DOHH2 (cell line): ENCODE measurements around the gene DNAJB6.

Experiments used
- H3F3A ChIP-seq: fragments of 200-600 bp; sonication (generic), shearing (Covaris generic); 2 replicates; pipeline ENCODE4 v1.6.0; 2016; ENCODE audit warnings: antibody characterized with exemption, mild to moderate bottlenecking; ENCODE audit not compliant: control insufficient read depth, insufficient read depth
- H3K27ac ChIP-seq: fragments of 200-600 bp; sonication (generic); 2 replicates; pipeline ENCODE4 v1.5.1; 2014; ENCODE audit warnings: low read depth, mild to moderate bottlenecking, low read length, moderate library complexity
- H3K27me3 ChIP-seq: fragments of 200-600 bp; sonication (generic); 2 replicates; pipeline ENCODE4 v1.6.1; 2014; ENCODE audit warnings: mild to moderate bottlenecking, low read length, mixed read lengths; ENCODE audit not compliant: control insufficient read depth
- H3K36me3 ChIP-seq: fragments of 200-600 bp; sonication (generic); 2 replicates; pipeline ENCODE4 v1.6.1; 2014; ENCODE audit warnings: mild to moderate bottlenecking, low read length, moderate library complexity, mixed read lengths; ENCODE audit not compliant: control insufficient read depth
- H3K4me1 ChIP-seq: fragments of 200-600 bp; sonication (generic); 2 replicates; pipeline ENCODE4 v1.6.1; 2014; ENCODE audit warnings: mild to moderate bottlenecking, low read length, mixed read lengths; ENCODE audit not compliant: control insufficient read depth
- H3K4me2 ChIP-seq: fragments of 200-600 bp; sonication (generic); 2 replicates; pipeline ENCODE4 v1.6.0; 2014; ENCODE audit warnings: mild to moderate bottlenecking, low read length, moderate library complexity
- H3K4me3 ChIP-seq: fragments of 200-600 bp; sonication (generic); 2 replicates; pipeline ENCODE4 v1.5.1; 2014; ENCODE audit warnings: mild to moderate bottlenecking, low read length, mixed read lengths
- H3K79me2 ChIP-seq: fragments of 200-600 bp; sonication (generic); 2 replicates; pipeline ENCODE4 v1.6.1; 2014; ENCODE audit warnings: mild to moderate bottlenecking, low read length, mixed read lengths; ENCODE audit not compliant: control insufficient read depth
- H3K9me2 ChIP-seq: fragments of 200-600 bp; sonication (generic); replicated peaks from 2 replicates; pipeline ENCODE4 v1.6.1; 2014; ENCODE audit warnings: mild to moderate bottlenecking, low read length, mixed read lengths; ENCODE audit not compliant: control insufficient read depth
- H3K9me3 ChIP-seq: fragments of 200-600 bp; sonication (generic); 2 replicates; pipeline ENCODE4 v1.6.1; 2014; ENCODE audit warnings: antibody characterized with exemption, low read length, mixed read lengths; ENCODE audit not compliant: control insufficient read depth, insufficient read depth
- H4K20me1 ChIP-seq: fragments of 200-600 bp; sonication (generic); 2 replicates; pipeline ENCODE4 v1.6.0; 2014; ENCODE audit warnings: low read depth, mild to moderate bottlenecking, antibody characterized with exemption, low read length, moderate library complexity; ENCODE audit not compliant: control insufficient read depth, insufficient read depth
- EZH2phosphoT487 ChIP-seq: fragments of 200-600 bp; sonication (generic); IDR thresholded peaks from 2 replicates; pipeline ENCODE4 v1.6.1; 2017; ENCODE audit warnings: borderline replicate concordance, mild to moderate bottlenecking, antibody characterized with exemption, low read length, moderate library complexity, mixed read lengths
- TF ChIP-seq, protein P1 (sequence below): fragments of 200-600 bp; sonication (generic); IDR thresholded peaks from one replicate; pipeline ENCODE4 v1.5.1; 2014; ENCODE audit warnings: antibody characterized with exemption, mild to moderate bottlenecking, low read depth, low read length; ENCODE audit not compliant: poor library complexity, severe bottlenecking

DNAJB6 gene

GRCh38 chr7:157301610-157302120 is 35.1 kb upstream of the DNAJB6 start:
- peaks cover 14% of the 10 kb centered on the region for H3K4me1 ChIP-seq
- H3K36me3 ChIP-seq = no peaks in the 10 kb centered on the region
- no peak overlapping the region for H3K27ac ChIP-seq
- H3K79me2 ChIP-seq = no peaks in the 10 kb centered on the region
- H4K20me1 ChIP-seq = no peaks in the 10 kb centered on the region
- TF ChIP-seq, protein P1, sequence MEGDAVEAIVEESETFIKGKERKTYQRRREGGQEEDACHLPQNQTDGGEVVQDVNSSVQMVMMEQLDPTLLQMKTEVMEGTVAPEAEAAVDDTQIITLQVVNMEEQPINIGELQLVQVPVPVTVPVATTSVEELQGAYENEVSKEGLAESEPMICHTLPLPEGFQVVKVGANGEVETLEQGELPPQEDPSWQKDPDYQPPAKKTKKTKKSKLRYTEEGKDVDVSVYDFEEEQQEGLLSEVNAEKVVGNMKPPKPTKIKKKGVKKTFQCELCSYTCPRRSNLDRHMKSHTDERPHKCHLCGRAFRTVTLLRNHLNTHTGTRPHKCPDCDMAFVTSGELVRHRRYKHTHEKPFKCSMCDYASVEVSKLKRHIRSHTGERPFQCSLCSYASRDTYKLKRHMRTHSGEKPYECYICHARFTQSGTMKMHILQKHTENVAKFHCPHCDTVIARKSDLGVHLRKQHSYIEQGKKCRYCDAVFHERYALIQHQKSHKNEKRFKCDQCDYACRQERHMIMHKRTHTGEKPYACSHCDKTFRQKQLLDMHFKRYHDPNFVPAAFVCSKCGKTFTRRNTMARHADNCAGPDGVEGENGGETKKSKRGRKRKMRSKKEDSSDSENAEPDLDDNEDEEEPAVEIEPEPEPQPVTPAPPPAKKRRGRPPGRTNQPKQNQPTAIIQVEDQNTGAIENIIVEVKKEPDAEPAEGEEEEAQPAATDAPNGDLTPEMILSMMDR = no peak
- TF ChIP-seq EZH2phosphoT487 = no peak
- H3K27me3 ChIP-seq = peaks cover 4% of the 10 kb centered on the region; the same call in 1 of the 2 replicates
- H3K4me2 ChIP-seq = peak overlapping the region; percentile 51
- no peak overlapping the region; the same call in 1 of the 2 replicates for H3K4me3 ChIP-seq
- H3K9me3 ChIP-seq = no peaks in the 10 kb centered on the region
- H3F3A ChIP-seq = no peaks in the 10 kb centered on the region
- no peaks in the 10 kb centered on the region for H3K9me2 ChIP-seq

GRCh38 chr7:157306846-157307838 is 29.7 kb upstream of the DNAJB6 start:
- Histone ChIP-seq H3F3A (no peaks in the 10 kb centered on the region), H3K27me3 (peaks cover 17% of the 10 kb centered on the region), H3K27ac (no peak overlapping the region), H3K9me2 (no peaks in the 10 kb centered on the region), H3K4me2 (no peak overlapping the region), H4K20me1 (no peaks in the 10 kb centered on the region), H3K9me3 (no peaks in the 10 kb centered on the region), H3K36me3 (no peaks in the 10 kb centered on the region), H3K4me1 (peaks cover 6% of the 10 kb centered on the region), H3K4me3 (no peak overlapping the region), H3K79me2 (no peaks in the 10 kb centered on the region)
- TF ChIP-seq, protein P1 = no peak
- TF ChIP-seq EZH2phosphoT487 = no peak

DNA sequence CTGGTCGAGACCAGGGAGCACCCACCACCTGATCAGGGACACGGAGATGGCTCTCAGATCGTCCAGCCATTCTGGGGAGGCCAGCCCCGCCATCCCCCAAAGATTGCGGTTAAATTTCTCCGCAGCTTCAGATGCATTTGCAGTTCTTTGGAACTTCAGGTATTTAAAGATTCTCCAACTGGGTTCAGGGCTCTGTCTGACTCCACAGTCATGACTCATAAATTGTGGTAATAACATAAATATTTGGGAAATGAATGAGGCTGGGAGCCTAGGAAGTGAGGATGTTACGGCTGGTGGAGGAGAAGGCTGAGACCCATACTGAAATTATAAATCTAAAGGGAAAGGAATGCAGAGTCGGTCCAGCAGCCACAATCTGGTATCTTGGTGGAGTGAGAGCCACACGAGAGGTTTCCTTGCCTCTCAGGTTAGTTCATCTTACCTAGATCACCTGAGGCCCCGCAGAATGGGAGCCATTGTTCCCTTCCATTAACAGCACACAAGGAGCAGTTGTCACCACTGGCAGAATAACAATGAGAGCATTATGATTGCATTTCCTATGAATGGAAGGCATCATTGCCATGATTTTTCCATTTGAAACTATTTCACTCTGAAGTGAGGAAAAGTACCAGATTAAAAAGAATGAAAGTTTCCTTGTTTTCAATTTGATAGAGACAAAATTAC is 26.7 kb upstream of the DNAJB6 start:
- H3K27me3 ChIP-seq = peaks cover 17% of the 10 kb centered on the region
- H3K9me3 ChIP-seq = no peaks in the 10 kb centered on the region
- H3K4me3 ChIP-seq = no peak overlapping the region
- TF ChIP-seq, protein P1 = no peak
- no peak for TF ChIP-seq EZH2phosphoT487
- H3K4me2 ChIP-seq = no peak overlapping the region
- no peaks in the 10 kb centered on the region for H3K36me3 ChIP-seq
- no peaks in the 10 kb centered on the region for H4K20me1 ChIP-seq
- H3K79me2 ChIP-seq = no peaks in the 10 kb centered on the region
- H3K27ac ChIP-seq = no peak overlapping the region
- H3F3A ChIP-seq = no peaks in the 10 kb centered on the region
- no peaks in the 10 kb centered on the region for H3K9me2 ChIP-seq
- H3K4me1 ChIP-seq = no peaks in the 10 kb centered on the region
